CD1c-positive myeloid dendritic cell (primary cell): ENCODE results near the gene TRPC4AP.

Source experiments
- DNase-seq: peaks from one replicate; pipeline ENCODE4 v3.0.0-alpha.2; 2016; ENCODE audit errors: extremely low spot score

TRPC4AP gene

GRCh38 chr20:34970193-34970840 is 122.3 kb downstream of the TRPC4AP start:
- no peak for DNase-seq

GRCh38 chr20:34968042-34968775 is 124.4 kb downstream of the TRPC4AP start:
- no peak for DNase-seq

GRCh38 chr20:34967421-34967820 is 125.2 kb downstream of the TRPC4AP start:
- DNase-seq = no peak

- no peak for DNase-seq
Observed at GRCh38 chr20:34965051-34965450, 127.6 kb downstream of the TRPC4AP start.

GRCh38 chr20:34964486-34964885 is 128.1 kb downstream of the TRPC4AP start:
- no peak for DNase-seq

GRCh38 chr20:34956751-34957472 is 135.7 kb downstream of the TRPC4AP start:
- DNase-seq = no peak

GRCh38 chr20:34956041-34956458 is 136.6 kb downstream of the TRPC4AP start:
- DNase-seq = no peak

GRCh38 chr20:34955231-34956040 is 137.2 kb downstream of the TRPC4AP start, which contains the start of the genes GSS and MYH7B:
GSS (minus strand) TSS chr20:34955806; CDS start chr20:34951852, 3,954 bp downstream.
MYH7B (plus strand) TSS chr20:34955868; CDS start chr20:34978006, 22,138 bp downstream.
- DNase-seq = peak; percentile 97

- DNase-seq = no peak
Observed at GRCh38 chr20:34954904-34955230, 137.7 kb downstream of the TRPC4AP start.

GRCh38 chr20:34953960-34954359 is 138.6 kb downstream of the TRPC4AP start:
- no peak for DNase-seq

GRCh38 chr20:34952671-34953070 is 139.9 kb downstream of the TRPC4AP start:
- no peak for DNase-seq
